Activated CD4-positive, alpha-beta T cell treated with anti-CD3 and anti-CD28 coated beads for 1 hour (primary cell): ENCODE measurements around the gene CBS.
"Not testable (repeated sequence)": the region's sequence is repeated elsewhere in the genome, so short reads cannot be mapped to it uniquely, and the experiment has no call there.

ENCODE experiments used
- DNase-seq: peaks from one replicate; pipeline ENCODE4 v3.0.0-alpha.2; 2020

Gene CBS

DNA sequence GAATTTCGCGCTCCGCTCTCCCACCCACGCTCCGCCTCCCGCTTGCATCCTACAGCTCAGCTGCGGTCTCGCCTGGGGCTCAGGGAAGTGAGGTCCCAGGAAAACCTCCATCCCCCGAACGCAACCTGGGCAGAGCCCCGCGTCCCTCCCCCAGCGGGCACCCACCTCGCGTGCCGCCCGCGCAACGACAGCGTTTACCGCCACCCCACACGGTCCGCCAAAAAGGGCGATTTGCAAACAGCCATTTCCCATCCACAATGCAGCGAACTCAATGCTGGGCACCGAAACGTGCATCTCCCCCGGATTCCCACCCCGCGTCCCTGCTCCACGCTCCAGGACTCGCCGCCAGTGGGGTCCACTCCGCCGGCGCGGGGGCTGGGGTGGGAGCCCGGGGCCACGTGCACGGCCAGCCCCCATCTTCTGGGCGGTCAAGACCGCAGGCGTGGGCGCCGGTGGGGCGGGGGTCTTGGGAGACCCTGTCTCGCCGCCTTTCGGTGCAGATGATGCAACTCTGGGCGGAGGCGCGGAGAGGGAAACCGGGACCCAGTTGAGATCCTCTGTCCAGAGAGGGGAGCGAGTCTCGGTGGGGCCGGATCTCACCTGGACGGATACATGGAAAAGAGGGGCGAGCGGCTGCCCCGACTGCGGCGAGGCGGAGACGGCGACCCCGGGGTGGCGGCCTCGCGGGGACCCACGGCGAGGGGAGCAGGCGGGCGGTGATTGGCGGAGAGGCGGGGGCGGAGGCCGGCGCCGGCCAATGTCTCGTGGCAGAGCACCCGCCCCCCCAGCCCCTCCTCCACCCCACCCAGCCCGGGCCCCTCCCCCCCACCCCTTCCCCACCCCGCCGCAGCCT lies at the start of gene CBS:
Gene CBS (minus strand): TSS at position 666 of the 853 bp plus-strand sequence. CDS start 3,642 bp downstream, outside the sequence.
- not testable (repeated sequence) for DNase-seq

DNA sequence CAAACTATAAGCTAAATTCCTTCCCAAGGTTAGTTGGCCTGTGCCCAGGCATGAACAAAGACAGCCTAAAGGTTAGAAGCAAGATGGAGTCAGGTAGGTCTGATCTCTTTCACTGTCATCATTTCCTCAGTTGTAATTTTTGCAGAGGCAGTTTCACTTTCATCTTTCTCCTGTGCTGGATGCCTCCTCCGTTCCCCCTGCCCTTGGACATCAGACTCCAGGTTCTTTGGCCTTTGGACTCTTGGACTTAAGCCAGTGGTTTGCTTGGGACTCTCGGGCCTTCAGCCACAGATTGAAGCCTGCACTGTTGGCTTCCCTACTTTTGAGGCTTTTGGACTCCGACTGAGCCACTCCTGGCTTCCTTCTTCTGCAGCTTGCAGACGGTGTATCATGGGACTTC lies 40.3 kb upstream of the CBS start:
- DNase-seq: not testable (repeated sequence)

DNA sequence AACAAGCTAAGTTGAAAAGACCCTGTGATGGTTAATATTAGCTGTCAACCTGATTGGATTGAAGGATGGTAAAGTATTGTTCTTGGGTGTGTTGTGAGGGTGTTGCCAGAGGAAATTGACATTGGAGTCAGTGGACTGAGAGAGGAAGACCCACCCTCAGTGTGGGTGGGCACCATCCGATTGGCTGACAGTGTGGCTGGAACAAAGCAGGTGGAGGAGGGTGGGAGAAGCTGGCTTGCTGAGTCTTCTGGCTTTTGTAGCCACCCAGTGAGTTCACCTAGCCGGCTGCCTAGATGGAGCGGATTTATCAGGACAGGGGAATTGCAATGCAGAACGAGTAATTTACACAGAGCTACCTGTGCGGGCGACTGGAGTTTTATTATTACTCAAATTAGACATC lies 38.8 kb upstream of the CBS start:
- not testable (repeated sequence) for DNase-seq

DNA sequence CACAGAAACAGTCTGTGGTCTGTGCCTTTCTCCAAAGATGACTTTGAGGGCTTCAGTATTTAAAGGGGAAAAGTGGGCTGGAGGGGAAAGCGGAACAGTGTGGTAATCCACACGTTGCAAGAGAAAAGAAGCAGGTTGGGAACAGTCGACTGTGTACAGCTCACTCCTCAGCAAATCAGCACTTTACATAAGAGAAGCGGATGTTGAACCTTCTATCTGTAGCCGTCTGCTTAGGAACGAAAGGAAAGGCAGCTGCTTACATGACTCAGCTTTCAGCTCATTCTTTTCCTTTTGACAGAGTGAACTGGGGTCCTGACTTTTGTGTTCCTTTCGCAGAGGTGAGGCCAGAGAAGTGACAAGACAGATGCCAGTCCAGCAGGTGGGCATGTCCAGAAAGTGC lies 33.4 kb upstream of the CBS start:
- DNase-seq: not testable (repeated sequence)

DNA sequence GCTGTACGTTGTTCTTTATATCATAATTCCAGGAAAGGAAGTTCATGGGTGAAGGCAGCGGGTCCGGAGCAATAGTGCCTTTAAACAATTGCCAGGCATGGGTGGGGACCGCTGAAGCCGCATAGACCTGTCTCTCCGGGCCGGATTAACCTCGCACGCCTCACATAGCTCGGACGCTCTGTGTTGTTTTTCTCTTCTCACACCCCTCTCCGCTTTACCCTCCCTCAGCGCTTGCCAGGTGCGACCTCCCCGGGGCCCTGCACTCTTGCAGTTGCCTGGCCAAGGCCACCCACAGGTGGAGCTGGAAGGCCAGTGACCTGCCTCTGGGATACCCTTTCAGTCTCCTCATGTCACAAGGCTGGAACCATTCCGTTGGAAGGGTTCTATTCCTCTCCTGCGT lies 32.5 kb upstream of the CBS start:
- DNase-seq: not testable (repeated sequence)

DNA sequence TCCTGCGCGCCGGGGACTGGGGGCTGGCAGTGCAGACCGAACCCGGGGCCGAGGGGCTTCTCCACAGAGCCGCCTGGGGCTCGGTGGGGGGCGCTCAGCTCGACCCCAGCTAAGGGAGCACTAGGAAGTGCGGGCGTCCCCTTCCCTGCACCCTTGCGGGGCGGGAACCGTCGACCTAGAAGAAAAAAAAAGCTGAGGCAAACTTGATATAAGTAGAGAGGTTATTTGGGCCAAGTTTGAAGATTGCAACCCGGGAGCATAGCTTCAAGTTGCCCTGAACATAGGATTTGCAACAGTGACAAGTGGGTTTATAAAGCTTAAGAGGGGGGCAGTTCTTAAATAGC lies 32.1 kb upstream of the CBS start:
- DNase-seq: not testable (repeated sequence)

DNA sequence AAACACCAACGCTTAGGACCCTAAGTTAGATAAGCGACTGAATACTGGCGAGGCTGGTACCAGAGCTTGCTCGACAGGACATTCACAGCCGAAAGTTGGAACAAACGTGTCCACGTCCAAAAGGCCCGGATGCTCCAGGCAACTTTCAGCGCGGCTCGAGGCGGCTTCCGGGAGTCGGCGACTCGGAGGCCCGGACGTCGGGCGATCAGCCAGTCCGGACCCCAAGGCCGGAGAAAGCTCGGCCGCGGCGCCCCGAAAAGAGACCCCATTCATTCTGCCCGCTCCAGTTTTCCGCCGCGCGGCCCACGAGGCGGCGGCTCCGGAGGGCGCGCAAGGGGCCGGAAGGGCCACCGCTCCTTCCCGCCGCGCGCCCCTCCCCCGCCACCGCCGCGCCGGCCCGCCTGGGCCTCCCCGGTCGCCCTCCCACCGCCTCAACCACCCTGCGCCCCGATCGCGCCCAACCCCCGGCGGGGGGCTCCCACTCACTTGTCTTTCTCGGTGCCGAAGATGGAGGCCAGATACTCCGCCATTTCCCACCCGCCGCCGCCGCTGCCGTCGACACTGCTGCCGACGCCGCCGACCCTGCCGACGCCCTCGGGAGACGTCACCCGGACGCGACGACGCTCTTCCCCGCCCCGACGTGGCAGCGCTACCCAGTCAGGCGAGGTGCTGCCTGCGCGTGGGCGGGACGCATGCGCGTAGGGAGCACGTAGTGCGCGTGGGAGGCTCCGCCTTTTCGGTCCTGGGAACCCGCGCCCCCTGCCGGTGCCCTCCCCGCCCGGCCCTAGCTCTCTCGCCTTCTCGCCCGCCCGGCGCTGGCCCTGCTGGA lies 31.5 kb upstream of the CBS start, which contains the start of gene U2AF1:
Gene U2AF1 (minus strand): TSS at position 606 of the 829 bp plus-strand sequence. CDS start 76 bp downstream, at position 530.
- DNase-seq: peak; percentile 75

DNA sequence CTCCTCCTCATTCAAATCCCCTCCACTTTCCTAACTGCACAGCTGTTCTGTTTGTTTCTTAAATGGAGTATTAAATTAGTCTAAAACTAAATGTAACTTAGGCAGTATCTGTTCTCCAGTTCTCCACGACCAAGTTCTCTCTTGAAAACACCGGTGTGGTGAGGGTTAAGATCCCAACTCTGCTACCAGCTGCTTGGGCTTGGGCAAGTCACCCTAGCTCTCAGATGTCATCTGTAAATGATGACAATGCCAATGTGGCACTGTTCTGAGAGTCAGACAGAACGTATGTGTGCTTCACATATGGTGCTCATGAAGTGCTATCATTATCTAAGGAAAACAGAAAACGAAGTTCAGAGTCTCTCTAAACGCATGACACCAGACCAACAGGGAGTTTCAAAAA lies 29.0 kb upstream of the CBS start:
- DNase-seq: not testable (repeated sequence)

DNA sequence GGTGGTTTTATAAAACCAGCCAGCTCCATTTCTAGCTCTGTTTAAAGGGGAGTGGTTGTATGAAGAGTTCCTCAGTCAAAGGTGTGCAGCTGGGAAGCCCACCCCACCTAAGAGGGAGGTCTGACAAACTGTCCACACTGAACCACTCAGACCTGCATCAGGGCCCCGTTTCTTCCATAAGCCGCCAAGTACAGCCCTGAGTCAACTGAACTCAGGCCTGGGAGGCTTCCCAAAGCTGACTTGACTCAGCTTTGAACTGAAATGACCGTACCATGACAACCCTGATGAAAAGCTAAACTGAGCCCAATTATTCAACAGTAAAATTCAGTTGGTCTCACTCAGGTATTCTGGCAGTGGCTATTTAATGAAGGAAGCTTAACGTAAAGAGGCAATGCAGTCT lies 26.6 kb upstream of the CBS start:
- not testable (repeated sequence) for DNase-seq

DNA sequence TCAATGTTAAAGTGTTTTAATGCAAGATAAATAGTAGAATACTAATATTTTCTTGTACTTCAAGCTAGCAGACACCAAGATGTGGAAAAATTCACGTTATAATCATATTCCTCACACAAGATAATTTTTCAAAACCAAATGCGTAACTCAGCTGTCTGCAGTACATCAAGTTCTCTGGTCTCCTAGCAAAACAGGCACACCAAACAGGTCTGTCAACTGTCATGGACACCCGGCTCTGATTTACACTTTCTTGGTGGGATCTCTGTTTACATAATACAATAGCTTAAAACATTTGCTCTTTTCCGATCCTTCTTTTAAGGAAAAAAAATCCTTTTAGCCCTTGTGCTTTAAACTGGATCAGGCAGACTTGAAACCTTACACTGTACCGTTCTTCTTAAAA lies 26.0 kb upstream of the CBS start:
- DNase-seq: not testable (repeated sequence)

DNA sequence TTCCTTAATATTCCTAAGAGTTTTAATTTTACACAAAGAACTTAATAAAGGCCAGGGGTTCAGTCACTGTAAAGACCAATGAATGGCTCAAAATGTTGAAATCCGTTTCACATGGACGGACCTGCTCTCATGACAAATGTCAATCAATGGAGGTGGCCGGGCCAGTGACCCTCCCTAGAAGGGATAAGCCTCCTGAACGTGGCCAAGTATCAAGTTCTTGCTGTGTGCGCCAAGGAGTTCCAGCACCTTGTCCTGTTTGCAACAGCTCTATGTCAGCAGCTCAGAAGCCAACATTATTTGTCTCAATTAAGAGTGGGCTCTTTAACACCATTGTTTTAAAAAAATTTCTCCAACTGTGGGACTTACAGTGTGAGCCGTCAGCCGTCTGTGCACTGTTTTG lies 25.4 kb upstream of the CBS start:
- DNase-seq: not testable (repeated sequence)

DNA sequence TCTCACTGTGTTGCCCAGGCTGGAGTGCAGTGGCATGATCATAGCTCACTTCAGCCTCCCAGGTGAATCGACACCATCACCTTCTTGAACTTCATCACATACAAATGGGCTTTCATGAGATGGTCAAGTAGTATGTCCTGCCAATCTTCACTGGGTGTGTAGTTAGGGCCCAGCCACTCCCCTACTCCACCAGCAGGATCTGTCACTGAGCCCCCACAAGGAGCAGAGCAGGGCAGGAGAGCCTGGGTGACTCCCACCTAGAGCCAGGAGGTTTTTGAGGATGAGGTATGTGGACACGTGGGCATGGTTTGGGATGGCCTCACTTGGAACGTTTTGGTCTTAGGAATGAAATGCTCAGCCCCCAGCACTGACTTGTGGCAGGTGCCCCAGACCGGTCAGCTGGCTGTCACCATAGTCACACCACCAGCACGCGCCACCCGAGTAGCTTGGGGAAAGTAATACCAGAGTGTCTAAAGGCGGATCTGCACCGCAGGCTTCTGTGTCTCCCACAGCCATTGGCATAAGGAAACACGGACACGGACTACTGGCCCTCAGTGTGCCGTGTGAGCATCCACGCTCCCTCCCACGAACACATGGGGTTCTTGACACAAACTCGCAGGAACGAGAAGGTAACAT lies 16.5 kb upstream of the CBS start:
- not testable (repeated sequence) for DNase-seq

DNA sequence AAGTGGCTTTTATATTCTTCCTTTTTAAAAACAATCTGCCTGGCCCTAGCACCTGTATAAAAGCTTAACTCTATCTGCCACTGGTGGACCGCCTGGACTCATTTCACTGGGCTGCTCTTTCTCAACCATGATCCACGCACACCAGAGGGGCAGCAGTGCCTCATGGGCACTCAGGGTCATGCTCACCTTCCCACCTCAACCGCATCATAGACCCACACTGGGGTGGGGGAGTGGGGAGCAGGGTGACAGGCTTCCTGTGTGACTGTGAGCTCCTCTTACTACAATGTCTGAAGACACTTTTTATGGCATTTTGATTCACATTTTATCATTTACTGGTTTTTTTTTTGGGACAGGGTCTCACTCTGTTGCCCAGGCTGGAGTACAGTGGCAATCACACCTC lies 15.3 kb upstream of the CBS start:
- not testable (repeated sequence) for DNase-seq

DNA sequence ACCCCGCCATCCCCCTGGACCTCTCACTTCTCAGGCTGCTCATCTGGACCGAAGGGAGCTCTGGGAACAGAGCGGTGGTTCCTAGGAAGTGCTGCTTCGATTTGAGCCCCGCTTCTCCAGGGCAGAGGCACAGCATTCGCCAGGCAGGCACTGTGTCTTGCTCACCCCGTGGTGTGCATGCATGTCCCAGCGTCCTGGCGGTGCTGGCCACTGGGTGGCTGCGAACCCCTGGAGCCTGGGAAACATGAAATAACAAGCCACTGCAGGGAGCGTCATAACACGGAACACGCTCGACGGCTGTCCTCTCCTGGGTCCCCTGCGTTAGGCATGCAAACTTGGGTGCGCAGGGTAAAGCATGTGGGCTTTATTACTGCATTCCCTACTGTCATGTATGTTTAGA lies 13.8 kb upstream of the CBS start:
- not testable (repeated sequence) for DNase-seq

DNA sequence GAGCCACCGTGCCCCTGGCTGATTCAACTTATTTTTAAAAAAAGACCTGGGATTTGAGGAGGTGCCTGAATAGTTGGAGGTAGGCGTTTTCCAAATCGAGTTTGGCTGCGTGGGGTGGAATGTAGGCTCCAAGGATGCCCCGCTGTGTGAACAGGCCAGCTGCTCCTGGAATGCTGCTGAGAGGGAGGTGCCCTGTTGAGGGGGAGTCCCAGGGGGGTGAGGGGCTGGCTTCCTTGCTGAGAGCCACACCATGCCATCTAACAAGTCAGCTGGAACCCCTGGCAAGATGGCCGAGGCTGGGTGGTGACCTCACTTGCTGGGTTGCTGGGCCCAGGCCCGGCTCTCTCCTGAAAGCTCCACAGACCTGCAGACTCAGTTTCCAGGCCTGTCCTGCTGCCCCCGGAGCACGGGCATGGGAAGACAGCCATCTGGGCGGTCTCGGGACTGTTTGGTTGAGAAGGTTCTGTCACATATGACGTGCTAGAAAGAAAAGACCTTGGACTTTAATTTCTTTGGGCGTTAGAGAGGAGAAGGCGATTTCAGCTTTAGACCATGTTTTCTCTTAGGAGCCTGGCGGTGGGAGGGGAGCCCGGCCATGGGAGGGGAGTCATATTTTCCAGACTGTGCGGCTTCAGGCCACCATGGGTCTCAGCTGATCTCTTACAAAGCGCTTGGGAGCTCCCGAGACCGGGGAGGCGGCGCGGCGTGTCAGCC lies 7.1 kb upstream of the CBS start:
- not testable (repeated sequence) for DNase-seq

DNA sequence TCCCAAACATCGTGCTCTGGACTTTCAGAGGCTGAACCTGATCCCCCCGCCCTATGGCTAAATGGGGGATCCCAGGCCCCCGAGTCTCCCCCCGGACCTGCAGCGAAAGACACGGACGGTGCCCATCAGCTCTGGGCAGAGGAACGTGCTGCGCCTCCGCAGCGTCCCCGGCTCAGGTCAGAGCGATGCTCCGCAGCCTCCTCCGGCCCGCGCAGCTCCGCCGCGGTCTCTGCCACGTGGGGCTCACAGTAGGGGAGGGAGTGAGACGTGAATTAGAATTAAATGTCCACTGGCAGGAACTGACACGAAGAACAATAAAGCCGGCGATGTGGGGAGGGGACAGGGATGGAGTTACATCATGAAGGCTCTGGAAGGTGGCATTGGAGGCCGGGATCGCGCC lies 1.0 kb upstream of the CBS start:
- not testable (repeated sequence) for DNase-seq

DNA sequence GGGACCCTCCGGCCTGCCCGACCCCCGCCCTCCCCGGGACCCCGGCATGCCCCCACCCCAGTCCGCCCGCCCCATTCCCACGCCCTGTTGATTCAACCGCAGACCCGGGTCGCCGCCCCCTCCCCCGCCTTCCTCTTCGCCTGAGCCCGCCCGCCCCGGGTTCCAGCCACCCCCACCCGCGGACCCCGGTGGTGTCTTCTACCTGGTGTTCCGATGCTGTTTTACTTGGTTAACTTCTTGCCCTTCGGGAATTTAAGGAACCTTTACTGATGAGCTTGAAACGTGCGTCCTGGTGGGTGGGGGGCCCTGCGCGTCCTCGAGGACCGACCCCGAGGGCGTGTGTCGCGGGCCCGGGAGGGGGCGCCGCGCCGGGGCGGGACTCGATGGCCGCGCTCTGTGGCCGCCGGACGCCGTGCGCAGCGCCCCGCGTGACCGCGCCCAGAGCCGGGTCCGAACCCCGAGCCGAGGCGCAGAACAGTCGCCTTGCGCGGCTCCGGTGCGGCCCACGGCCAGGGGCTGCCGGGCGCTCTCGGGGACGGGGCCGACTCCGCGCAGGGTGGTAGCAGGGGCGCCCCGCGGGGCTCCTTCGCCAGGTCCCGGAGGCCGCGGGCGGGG lies 495 bp upstream of the CBS start:
- not testable (repeated sequence) for DNase-seq

DNA sequence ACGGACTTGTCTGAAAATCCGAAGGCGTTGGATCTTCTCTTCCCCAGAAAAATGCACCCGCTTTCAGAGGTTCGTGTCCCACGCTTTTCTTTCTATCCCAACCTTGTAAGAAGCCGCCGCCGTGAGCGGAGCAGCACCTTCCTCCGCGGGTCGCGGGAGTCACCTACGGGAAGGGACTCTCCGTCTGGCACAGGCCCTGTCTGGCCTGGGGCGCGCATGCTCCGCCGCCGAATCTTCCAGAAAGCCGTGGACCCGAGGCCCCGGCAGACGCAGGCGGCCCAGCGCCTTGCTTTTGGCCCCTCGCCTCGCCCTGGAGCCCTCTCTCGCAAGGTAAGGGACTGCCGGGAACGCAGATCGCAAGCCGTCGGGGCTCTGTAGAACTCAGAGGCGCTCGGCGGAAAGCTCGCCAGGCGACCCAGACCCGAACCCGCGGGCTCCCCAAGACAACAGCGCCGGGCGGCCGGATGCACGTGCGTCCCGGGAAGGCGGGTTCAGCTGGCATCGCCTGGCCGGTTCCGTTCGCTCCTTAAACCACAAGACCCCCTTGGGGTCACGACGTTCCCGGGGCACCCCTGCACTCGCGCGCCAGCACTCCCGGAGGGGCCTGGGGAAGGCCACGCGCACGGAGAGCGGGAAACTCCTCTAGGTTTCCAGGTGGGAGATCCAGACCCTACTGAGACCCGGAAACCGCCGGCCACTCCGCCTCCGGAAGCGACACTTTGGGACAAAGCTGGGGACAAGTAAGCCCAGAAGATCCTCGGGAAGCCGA lies 1.1 kb downstream of the CBS start:
- not testable (repeated sequence) for DNase-seq

DNA sequence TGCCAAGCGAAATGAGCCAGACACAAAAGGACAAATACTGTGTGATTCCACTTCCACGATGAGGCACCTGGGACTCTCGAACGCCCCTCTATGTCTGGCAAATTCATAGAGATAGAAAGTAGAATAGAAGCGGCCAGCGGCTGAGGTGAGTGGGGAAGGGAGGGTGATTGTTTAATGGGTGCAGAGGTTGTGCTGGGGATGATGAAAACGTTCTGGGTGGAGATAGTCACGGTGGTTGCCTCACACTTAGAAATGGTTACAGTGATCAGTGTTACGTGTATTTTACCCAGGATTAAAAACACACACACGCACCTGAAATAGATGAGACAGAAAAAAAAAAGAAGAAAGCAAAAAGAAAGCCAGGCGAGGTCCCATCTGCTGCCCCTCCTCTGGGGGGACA lies 2.9 kb downstream of the CBS start:
- DNase-seq: not testable (repeated sequence)

DNA sequence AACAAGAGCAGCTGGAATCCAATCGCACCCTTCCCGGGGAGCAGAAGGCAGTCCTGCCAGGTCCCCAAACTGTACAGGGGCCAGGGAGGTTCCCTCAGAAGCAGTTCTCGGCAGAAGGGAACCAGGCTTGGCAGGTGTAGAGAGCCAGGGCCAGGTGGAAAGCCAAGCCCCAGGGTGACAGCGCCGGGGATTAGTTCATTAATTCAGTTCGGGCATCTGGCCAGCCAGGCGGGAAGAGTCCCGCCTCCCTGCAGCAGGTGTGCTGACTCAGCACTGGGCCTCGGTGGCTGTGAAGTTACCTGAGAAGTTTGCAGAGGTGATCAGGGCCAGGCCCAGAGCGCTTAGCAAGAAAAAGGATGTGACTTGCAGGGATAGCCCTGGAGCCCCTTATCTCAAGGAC lies 6.0 kb downstream of the CBS start:
- DNase-seq: not testable (repeated sequence)

DNA sequence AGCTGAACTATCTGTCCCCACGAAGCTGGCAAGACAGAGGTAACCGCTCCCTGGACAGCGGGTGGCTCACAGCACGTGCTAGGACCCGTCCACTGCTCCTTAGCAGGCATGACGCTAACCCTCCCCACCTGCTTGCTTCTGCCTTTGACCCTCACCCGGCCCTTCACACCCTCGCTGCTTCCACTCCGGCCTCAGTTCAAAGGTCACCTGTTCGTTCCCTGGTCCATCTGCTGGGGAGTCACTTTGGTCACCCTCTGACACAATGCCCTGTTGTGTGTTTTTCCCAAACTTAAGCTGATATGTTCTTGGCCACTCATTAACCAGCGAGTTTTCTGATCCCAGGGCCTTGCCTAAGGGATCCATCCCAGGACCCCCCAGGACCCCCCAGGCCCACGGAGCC lies 7.6 kb downstream of the CBS start:
- DNase-seq: not testable (repeated sequence)
